SK-N-SH (cell line): Measurements from ENCODE around the gene WDR27. TPM values are rescaled to one million over a fixed set of nuclear protein-coding genes. Genes with fewer than 3 reads are reported as not detected.

Source experiments
- CTCF ChIA-PET: fragments of 300-600, 350-600 bp; formaldehyde crosslinking; extraction: SDS; loops from one replicate; lab custom pipeline; 2021; lab: Yijun Ruan, JAX
- POLR2A ChIA-PET: fragments of 350-600 bp; sonication (Branson Sonifier 250); formaldehyde crosslinking; extraction: SDS; loops from one replicate; lab custom pipeline; 2020; ENCODE audit warnings: antibody characterized with exemption, inconsistent platforms; lab: Yijun Ruan, JAX
- DNase-seq: peaks from one replicate; pipeline ENCODE4 v3.0.0; 2012
- H2AFZ ChIP-seq: fragments of 200-600 bp; sonication (generic); 2 replicates; pipeline ENCODE4 v1.8.1; 2016; ENCODE audit warnings: antibody characterized with exemption, mild to moderate bottlenecking, low read depth
- H3F3A ChIP-seq: fragments of 200-600 bp; sonication (generic); replicated peaks from 2 replicates; pipeline ENCODE3; 2016; ENCODE audit warnings: antibody characterized with exemption, mild to moderate bottlenecking; ENCODE audit not compliant: insufficient read depth
- H3K27ac ChIP-seq, 2 experiments: fragments of 200-500 bp in 1 of 2; fragments of 200-600 bp in 1 of 2; sonication (Bioruptor generic) in 1 of 2; sonication (generic), shearing (Covaris generic) in 1 of 2; 2 replicates each; pipeline versions ENCODE4 v1.5.1 to v1.6.1; 2014 to 2016; ENCODE audit warnings: low read depth in 2 of 2, inconsistent platforms in 1 of 2, low read length in 1 of 2, mild to moderate bottlenecking in 1 of 2, mixed read lengths in 1 of 2
- H3K27me3 ChIP-seq: fragments of 200-600 bp; sonication (generic), shearing (Covaris generic); 2 replicates; pipeline ENCODE4 v1.6.1; 2016; ENCODE audit warnings: mixed run types; ENCODE audit not compliant: insufficient read depth
- H3K36me3 ChIP-seq, 2 experiments: fragments of 200-500 bp in 1 of 2; fragments of 200-600 bp in 1 of 2; sonication (Bioruptor generic) in 1 of 2; sonication (generic) in 1 of 2; replicated peaks in 1 of 2; 2 replicates each; pipeline versions ENCODE3 to v1.5.1; 2014 to 2016; ENCODE audit warnings: low read length in 1 of 2, mild to moderate bottlenecking in 1 of 2; ENCODE audit not compliant: insufficient read depth in 2 of 2, control insufficient read depth in 1 of 2
- H3K4me1 ChIP-seq, 2 experiments: fragments of 200-500 bp in 1 of 2; fragments of 200-600 bp in 1 of 2; sonication (Bioruptor generic) in 1 of 2; sonication (generic), shearing (Covaris generic) in 1 of 2; 2 replicates each; pipeline versions ENCODE4 v1.5.1 to v1.6.1; 2014 to 2016; ENCODE audit warnings: low read depth in 1 of 2, low read length in 1 of 2, mixed run types in 1 of 2; ENCODE audit not compliant: insufficient read depth in 2 of 2, control insufficient read depth in 1 of 2
- H3K4me2 ChIP-seq: fragments of 200-600 bp; sonication (generic), shearing (Covaris generic); 2 replicates; pipeline ENCODE4 v1.6.1; 2017; ENCODE audit warnings: mixed run types
- H3K4me3 ChIP-seq, 2 experiments: fragments of 200-500 bp in 1 of 2; fragments of 200-600 bp in 1 of 2; sonication (Bioruptor generic) in 1 of 2; sonication (generic), shearing (Covaris generic) in 1 of 2; 2 replicates each; pipeline versions ENCODE4 v1.5.1 to v1.8.1; 2014 to 2016; ENCODE audit warnings: low read depth in 2 of 2, inconsistent platforms in 1 of 2, low read length in 1 of 2, mild to moderate bottlenecking in 1 of 2, mixed read lengths in 1 of 2, moderate library complexity in 1 of 2
- H3K79me2 ChIP-seq: fragments of 200-600 bp; sonication (generic); 2 replicates; pipeline ENCODE4 v1.8.1; 2017; ENCODE audit warnings: mild to moderate bottlenecking; ENCODE audit not compliant: insufficient read depth
- H3K9ac ChIP-seq: fragments of 200-600 bp; sonication (generic); 2 replicates; pipeline ENCODE4 v1.6.1; 2017; ENCODE audit warnings: mixed run types
- H3K9me2 ChIP-seq: fragments of 200-600 bp; sonication (generic); 2 replicates; pipeline ENCODE4 v1.6.1; 2017; ENCODE audit warnings: mixed run types
- H3K9me3 ChIP-seq: fragments of 200-600 bp; sonication (generic); 2 replicates; pipeline ENCODE4 v1.6.1; 2017; ENCODE audit warnings: mixed run types, mild to moderate bottlenecking, moderate library complexity
- H4K20me1 ChIP-seq: fragments of 200-600 bp; sonication (generic); 2 replicates; pipeline ENCODE4 v1.6.1; 2017; ENCODE audit warnings: mild to moderate bottlenecking, mixed run types; ENCODE audit not compliant: insufficient read depth
- CTCF ChIP-seq: fragments of 200-600 bp; sonication (generic); IDR thresholded peaks from 2 replicates; pipeline ENCODE4 v1.6.1; 2017; ENCODE audit warnings: antibody characterized with exemption, mild to moderate bottlenecking, moderate library complexity
- EP300 ChIP-seq, 2 experiments: IDR thresholded peaks; 2 replicates each; pipeline versions ENCODE4 v1.4.0 to v1.6.1; 2012; ENCODE audit warnings: borderline replicate concordance in 1 of 2, low read depth in 1 of 2, low read length in 1 of 2
- EZH2phosphoT487 ChIP-seq: fragments of 200-600 bp; sonication (generic); IDR thresholded peaks from 2 replicates; pipeline ENCODE4 v1.6.1; 2017; ENCODE audit warnings: low read depth, mixed run types, mild to moderate bottlenecking, antibody characterized with exemption, moderate library complexity, borderline replicate concordance
- GABPA ChIP-seq: IDR thresholded peaks from 2 replicates; pipeline ENCODE4 v1.4.0; 2012; ENCODE audit warnings: low read depth, mild to moderate bottlenecking
- GATA2 ChIP-seq: sonication (generic); formaldehyde crosslinking; IDR thresholded peaks from 2 replicates; pipeline ENCODE4 v1.5.0; 2020; ENCODE audit warnings: mild to moderate bottlenecking, missing genetic modification reagents
- MXI1 ChIP-seq: IDR thresholded peaks from 2 replicates; pipeline ENCODE4 v1.6.1; 2012; ENCODE audit warnings: mild to moderate bottlenecking, low read depth, low read length, improper control_type of control experiment
- PBX3 ChIP-seq: IDR thresholded peaks from 2 replicates; pipeline ENCODE4; 2012
- RAD21 ChIP-seq: IDR thresholded peaks from 2 replicates; pipeline ENCODE4 v1.6.1; 2012; ENCODE audit warnings: mild to moderate bottlenecking, low read length
- RCOR1 ChIP-seq: fragments of 150-350 bp; IDR thresholded peaks from 2 replicates; pipeline ENCODE4 v1.6.1; 2017; ENCODE audit warnings: antibody characterized with exemption, low read length
- RFX5 ChIP-seq: IDR thresholded peaks from 2 replicates; pipeline ENCODE4 v1.6.1; 2012; ENCODE audit warnings: mild to moderate bottlenecking, improper control_type of control experiment, low read length
- SIN3A ChIP-seq: IDR thresholded peaks from 2 replicates; pipeline ENCODE4 v1.6.1; 2012; ENCODE audit warnings: low read depth, mild to moderate bottlenecking, low read length, moderate library complexity, borderline replicate concordance
- TAF1 ChIP-seq: IDR thresholded peaks from 2 replicates; pipeline ENCODE4 v1.6.1; 2012; ENCODE audit warnings: low read depth, mild to moderate bottlenecking, low read length, moderate library complexity, borderline replicate concordance
- TCF12 ChIP-seq: IDR thresholded peaks from 2 replicates; pipeline ENCODE4 v1.4.0; 2012
- TEAD4 ChIP-seq: IDR thresholded peaks from 2 replicates; pipeline ENCODE4 v1.4.0; 2012; ENCODE audit warnings: mild to moderate bottlenecking, borderline replicate concordance; ENCODE audit not compliant: insufficient read depth
- USF1 ChIP-seq: IDR thresholded peaks from 2 replicates; pipeline ENCODE4 v1.4.0; 2012; ENCODE audit warnings: low read depth, borderline replicate concordance
- YY1 ChIP-seq: IDR thresholded peaks from 2 replicates; pipeline ENCODE4 v1.4.0; 2012; ENCODE audit warnings: low read depth, mild to moderate bottlenecking
- WGBS: methylation state at CpG from one replicate; pipeline ENCODE4 v1.1.6; 2017; ENCODE audit warnings: low lambda C conversion rate; 5-methylcytosine and 5-hydroxymethylcytosine counted together
- polyA plus RNA-seq, 3 experiments: library from polyadenylated mRNA; depleted of rRNA; stranded (reverse); fragments of >200 nt; gene quantifications; 2 replicates each; pipeline ENCODE4 v1.2.3, GENCODE V29; 2012

WDR27 gene
- polyA plus RNA-seq, 1 of the 3 experiments (the other 2 are of a cell fraction): 55.6 TPM

- no peak overlapping the region for H3K9ac ChIP-seq
- H3K4me2 ChIP-seq: no peak overlapping the region
- TF ChIP-seq SIN3A (no peak), YY1 (no peak), EP300 (IDR thresholded peaks at IDR 0.05; ENCODE audit: borderline replicate concordance in 1 of 2, low read depth in 1 of 2, low read length in 1 of 2) (no peak), PBX3 (no peak), USF1 (no peak), CTCF (no peak), GABPA (no peak), EZH2phosphoT487 (no peak), RAD21 (no peak), TCF12 (no peak), GATA2 (CRISPR knock-in tag) (no peak), TAF1 (no peak), RFX5 (no peak), MXI1 (no peak), RCOR1 (no peak), TEAD4 (no peak)
- no peak overlapping the region for H3K4me3 ChIP-seq
- H3F3A ChIP-seq: peaks cover 5% of the 10 kb centered on the region
- no peaks in the 10 kb centered on the region for H3K36me3 ChIP-seq
- 0 out of 4 replicates have a peak, but pooled peaks cover 0 to 4% of the 10 kb centered on the region in 2 experiments for H3K4me1 ChIP-seq
- CTCF ChIA-PET: no interaction called here
- H3K27me3 ChIP-seq: no peaks in the 10 kb centered on the region
- no peaks in the 10 kb centered on the region for H3K9me2 ChIP-seq
- no peaks in the 10 kb centered on the region for H4K20me1 ChIP-seq
- 98% methylated on average over 5 of the region's 5 CpGs for WGBS
- POLR2A ChIA-PET: no interaction called here
- no peaks in the 10 kb centered on the region for H3K9me3 ChIP-seq
- no peak overlapping the region for H2AFZ ChIP-seq
- H3K27ac ChIP-seq: no peak overlapping the region
- DNase-seq: no peak
- H3K79me2 ChIP-seq: no peaks in the 10 kb centered on the region
Measured at GRCh38 chr6:169573883-169574282, 127.9 kb downstream of the WDR27 start.
